Dermis blood vessel endothelial cell (primary cell): ENCODE data around the gene SLC6A9. TPM values are rescaled to one million over a fixed set of nuclear protein-coding genes. Genes with fewer than 3 reads are reported as not detected.

Experiments
- DNase-seq: peaks from one replicate; pipeline ENCODE4 v3.0.0; 2010
- total RNA-seq: library from RNA; depleted of rRNA; stranded (reverse); fragments of >200 nt; gene quantifications from 2 replicates; pipeline ENCODE4 v1.2.3, GENCODE V29; 2014

Gene SLC6A9
- total RNA-seq, 1 donor from 2014 or later, result not detected

GRCh38 chr1:43965316-43965715 lies 65.9 kb downstream of the SLC6A9 start:
- DNase-seq, result no peak

- no peak for DNase-seq
Measured at GRCh38 chr1:43963890-43964289, 67.4 kb downstream of the SLC6A9 start.

- no peak for DNase-seq
Measured at GRCh38 chr1:43963006-43963405, 68.3 kb downstream of the SLC6A9 start.

- no peak for DNase-seq
Measured at GRCh38 chr1:43962324-43962723, 68.9 kb downstream of the SLC6A9 start.

- no peak for DNase-seq
Measured at GRCh38 chr1:43961692-43962091, 69.6 kb downstream of the SLC6A9 start.

GRCh38 chr1:43960798-43961197 lies 70.5 kb downstream of the SLC6A9 start:
- DNase-seq, result no peak

GRCh38 chr1:43958351-43959255 lies 72.7 kb downstream of the SLC6A9 start:
- no peak for DNase-seq

- no peak for DNase-seq
Measured at GRCh38 chr1:43957407-43958040, 73.7 kb downstream of the SLC6A9 start.

- no peak for DNase-seq
Measured at GRCh38 chr1:43956234-43956633, 75.0 kb downstream of the SLC6A9 start.

- DNase-seq, result no peak
Measured at GRCh38 chr1:43954036-43954435, 77.2 kb downstream of the SLC6A9 start.

GRCh38 chr1:43953361-43953760 lies 77.9 kb downstream of the SLC6A9 start:
- DNase-seq, result no peak

- DNase-seq, result no peak
Measured at GRCh38 chr1:43952731-43953346, 78.4 kb downstream of the SLC6A9 start.

GRCh38 chr1:43951021-43951985 lies 80.0 kb downstream of the SLC6A9 start:
- DNase-seq, result no peak

GRCh38 chr1:43949678-43950077 lies 81.6 kb downstream of the SLC6A9 start:
- DNase-seq, result no peak

GRCh38 chr1:43947874-43948437 lies 83.3 kb downstream of the SLC6A9 start:
- DNase-seq, result peak; percentile 19

GRCh38 chr1:43947061-43947873 lies 84.0 kb downstream of the SLC6A9 start:
- no peak for DNase-seq

Other genes starting within 250 kb of the SLC6A9 start
- gene ARTN, start 97.7 kb downstream of the SLC6A9 start, total RNA-seq, result not detected in 2 replicates
- gene IPO13, start 84.5 kb downstream of the SLC6A9 start, total RNA-seq, result 14.8 and 17.3 TPM in 2 replicates
- gene DPH2, start 61.5 kb downstream of the SLC6A9 start, total RNA-seq, result 24.2 and 24.3 TPM in 2 replicates
- gene ATP6V0B, start 56.5 kb downstream of the SLC6A9 start, total RNA-seq, result 64.6 and 99.2 TPM in 2 replicates
- 50.2 and 64.4 TPM in 2 replicates for gene B4GALT2, start 52.3 kb downstream of the SLC6A9 start, total RNA-seq
- gene CCDC24, start 39.9 kb downstream of the SLC6A9 start, total RNA-seq, result 1.7 and 2.2 TPM in 2 replicates
- gene KLF17, start 87.4 kb upstream of the SLC6A9 start, total RNA-seq, result not detected in 2 replicates
- not detected in 2 replicates for gene KLF18, start 110.2 kb upstream of the SLC6A9 start, total RNA-seq
- gene DMAP1, start 182.0 kb upstream of the SLC6A9 start, total RNA-seq, result 13.0 and 16.5 TPM in 2 replicates